Endothelial cell of umbilical vein (primary cell): ENCODE results near the gene HBM.

ENCODE experiments used
- EZH2 ChIP-seq: IDR thresholded peaks from 2 replicates; pipeline ENCODE4 v1.6.1; 2012; ENCODE audit warnings: borderline replicate concordance, low read depth, mild to moderate bottlenecking, moderate library complexity, low read length, inconsistent platforms; ENCODE audit not compliant: severe bottlenecking
- FOS ChIP-seq: IDR thresholded peaks from 2 replicates; pipeline ENCODE4 v1.6.1; 2011; ENCODE audit warnings: mild to moderate bottlenecking, low read length, moderate library complexity, borderline replicate concordance; ENCODE audit not compliant: insufficient read depth
- GATA2 ChIP-seq: IDR thresholded peaks from 2 replicates; pipeline ENCODE4 v1.7.0; 2011; ENCODE audit warnings: low read depth, mild to moderate bottlenecking, moderate library complexity, mixed read lengths, low read length; ENCODE audit not compliant: insufficient read length, insufficient read depth
- JUN ChIP-seq: IDR thresholded peaks from 2 replicates; pipeline ENCODE4 v1.6.1; 2011; ENCODE audit warnings: borderline replicate concordance, low read depth; ENCODE audit not compliant: insufficient read length, insufficient read depth
- MYC ChIP-seq: IDR thresholded peaks from one replicate; pipeline ENCODE4 v1.6.1; 2011; ENCODE audit warnings: mild to moderate bottlenecking, low read depth, low read length
- POLR2A ChIP-seq: IDR thresholded peaks from 2 replicates; pipeline ENCODE4 v1.6.1; 2012; ENCODE audit warnings: low read depth, mild to moderate bottlenecking, control low read depth, low read length
- POLR2AphosphoS5 ChIP-seq: IDR thresholded peaks from 2 replicates; pipeline ENCODE4 v1.6.1; 2012; ENCODE audit warnings: low read depth, mild to moderate bottlenecking, control low read depth, low read length, moderate library complexity; ENCODE audit not compliant: insufficient read depth
- TF ChIP-seq, protein P1 (sequence below), 2 donors: IDR thresholded peaks; 1 replicate in 1 of 2; 2 replicates in 1 of 2; pipeline ENCODE4 v1.5.1; 2011; ENCODE audit warnings: low read length in 2 of 2, mild to moderate bottlenecking in 2 of 2, moderate library complexity in 2 of 2, control low read depth in 1 of 2, inconsistent platforms in 1 of 2, low read depth in 1 of 2; ENCODE audit not compliant: insufficient read depth in 1 of 2; ENCODE audit errors: extremely low read depth in 1 of 2
- TF ChIP-seq, protein P2 (sequence below): IDR thresholded peaks from 2 replicates; pipeline ENCODE4 v1.6.1; 2011; ENCODE audit not compliant: insufficient read depth, insufficient read length

DNA sequence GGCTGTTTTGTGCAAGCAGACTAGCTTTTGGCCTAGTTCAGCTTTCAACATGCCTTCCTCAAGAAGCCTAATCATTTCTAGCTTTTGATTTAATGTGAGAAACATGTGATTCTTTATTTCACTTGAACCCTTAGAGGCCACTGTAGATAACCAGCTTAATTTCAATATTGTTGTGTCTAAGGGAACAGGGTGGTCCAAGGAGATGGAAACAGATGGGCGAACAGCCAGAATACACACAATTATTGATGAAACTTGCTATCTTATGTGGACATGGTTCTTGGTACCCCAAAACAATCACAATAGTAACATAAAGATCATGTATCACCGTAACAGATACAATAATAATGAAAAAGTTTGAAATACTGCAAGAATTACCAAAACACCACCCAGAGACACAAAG is 32.1 kb upstream of the HBM start:
- TF ChIP-seq POLR2A (no peak), POLR2AphosphoS5 (no peak), MYC (no peak), EZH2 (no peak), JUN (no peak), FOS (no peak), GATA2 (no peak)
- TF ChIP-seq, protein P1, sequence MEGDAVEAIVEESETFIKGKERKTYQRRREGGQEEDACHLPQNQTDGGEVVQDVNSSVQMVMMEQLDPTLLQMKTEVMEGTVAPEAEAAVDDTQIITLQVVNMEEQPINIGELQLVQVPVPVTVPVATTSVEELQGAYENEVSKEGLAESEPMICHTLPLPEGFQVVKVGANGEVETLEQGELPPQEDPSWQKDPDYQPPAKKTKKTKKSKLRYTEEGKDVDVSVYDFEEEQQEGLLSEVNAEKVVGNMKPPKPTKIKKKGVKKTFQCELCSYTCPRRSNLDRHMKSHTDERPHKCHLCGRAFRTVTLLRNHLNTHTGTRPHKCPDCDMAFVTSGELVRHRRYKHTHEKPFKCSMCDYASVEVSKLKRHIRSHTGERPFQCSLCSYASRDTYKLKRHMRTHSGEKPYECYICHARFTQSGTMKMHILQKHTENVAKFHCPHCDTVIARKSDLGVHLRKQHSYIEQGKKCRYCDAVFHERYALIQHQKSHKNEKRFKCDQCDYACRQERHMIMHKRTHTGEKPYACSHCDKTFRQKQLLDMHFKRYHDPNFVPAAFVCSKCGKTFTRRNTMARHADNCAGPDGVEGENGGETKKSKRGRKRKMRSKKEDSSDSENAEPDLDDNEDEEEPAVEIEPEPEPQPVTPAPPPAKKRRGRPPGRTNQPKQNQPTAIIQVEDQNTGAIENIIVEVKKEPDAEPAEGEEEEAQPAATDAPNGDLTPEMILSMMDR (IDR thresholded peaks at IDR 0.05; ENCODE audit: extremely low read depth in 1 of 2, insufficient read depth in 1 of 2, low read depth in 1 of 2, low read length in 2 of 2) = no peak
- TF ChIP-seq, protein P2, sequence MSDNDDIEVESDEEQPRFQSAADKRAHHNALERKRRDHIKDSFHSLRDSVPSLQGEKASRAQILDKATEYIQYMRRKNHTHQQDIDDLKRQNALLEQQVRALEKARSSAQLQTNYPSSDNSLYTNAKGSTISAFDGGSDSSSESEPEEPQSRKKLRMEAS = no peak
